Gastroesophageal sphincter (tissue), 4 donors: ENCODE measurements around the gene ATXN2L. TPM values are rescaled to one million over a fixed set of nuclear protein-coding genes. Genes with fewer than 3 reads are reported as not detected.
A peak's percentile ranks its signal among the peaks of the same experiment; 100 is the strongest.

Experiments
- ATAC-seq: fragments of 150-250 bp; one replicate; pipeline ENCODE4 v1.9.1; 2016; ENCODE audit warnings: mild to moderate bottlenecking, moderate library complexity
- H3K27ac ChIP-seq, 4 donors: fragments of 200-600 bp; sonication (generic) in 3 of 4; 1 replicate in 3 of 4; 2 replicates in 1 of 4; pipeline ENCODE4 v1.5.1; 2016 to 2019
- H3K27me3 ChIP-seq: fragments of 200-600 bp; sonication (generic); one replicate; pipeline ENCODE4 v1.5.1; 2019
- H3K36me3 ChIP-seq, 2 donors: fragments of 200-600 bp; sonication (generic); one replicate each; pipeline ENCODE4 v1.5.1; 2019; ENCODE audit warnings: control low read depth in 1 of 2
- H3K4me1 ChIP-seq, 3 donors: fragments of 200-600 bp; sonication (generic); 1 replicate in 2 of 3; 2 replicates in 1 of 3; pipeline ENCODE4 v1.5.1; 2016 to 2019; ENCODE audit warnings: control low read depth in 2 of 3
- H3K4me3 ChIP-seq, 2 donors: fragments of 200-600 bp; sonication (generic); one replicate each; pipeline ENCODE4 v1.5.1; 2019; ENCODE audit warnings: mild to moderate bottlenecking in 1 of 2, moderate library complexity in 1 of 2
- H3K9me3 ChIP-seq, 3 donors: fragments of 200-600 bp; sonication (generic); one replicate each; pipeline ENCODE4 v1.5.1; 2017 to 2019; ENCODE audit warnings: control low read depth in 2 of 3
- CTCF ChIP-seq, 4 experiments: fragments of 200-600 bp in 2 of 4; fragments of 450-650 bp in 2 of 4; sonication (generic) in 1 of 4; IDR thresholded peaks; one replicate each; pipeline ENCODE4 v1.5.1; 2017 to 2019; ENCODE audit warnings: antibody characterized with exemption in 4 of 4, mild to moderate bottlenecking in 2 of 4, moderate library complexity in 2 of 4
- EP300 ChIP-seq: sonication (generic); formaldehyde crosslinking; IDR thresholded peaks from one replicate; pipeline ENCODE4 v1.6.1; 2017; ENCODE audit warnings: antibody characterized with exemption, mild to moderate bottlenecking
- POLR2A ChIP-seq, 2 donors: fragments of 450-650 bp; IDR thresholded peaks; one replicate each; pipeline ENCODE4 v1.6.1; 2017; ENCODE audit warnings: antibody characterized with exemption in 2 of 2, mild to moderate bottlenecking in 2 of 2, moderate library complexity in 1 of 2
- POLR2AphosphoS5 ChIP-seq: sonication (generic); formaldehyde crosslinking; IDR thresholded peaks from one replicate; pipeline ENCODE4 v1.6.1; 2017; ENCODE audit warnings: antibody characterized with exemption
- WGBS, 2 donors: methylation state at CpG; one replicate each; pipeline ENCODE4 v1.1.5; 2018; ENCODE audit warnings: low coverage in 1 of 2; 5-methylcytosine and 5-hydroxymethylcytosine counted together
- total RNA-seq, 4 donors: library from RNA; depleted of rRNA; stranded (reverse); fragments of >200 nt; gene quantifications; one replicate each; pipeline ENCODE4 v1.1.0, GENCODE V29; 2016

ATXN2L gene
- total RNA-seq, 4 donors from 2014 or later, result 44.4 to 65.1 (median 56.9) TPM

DNA sequence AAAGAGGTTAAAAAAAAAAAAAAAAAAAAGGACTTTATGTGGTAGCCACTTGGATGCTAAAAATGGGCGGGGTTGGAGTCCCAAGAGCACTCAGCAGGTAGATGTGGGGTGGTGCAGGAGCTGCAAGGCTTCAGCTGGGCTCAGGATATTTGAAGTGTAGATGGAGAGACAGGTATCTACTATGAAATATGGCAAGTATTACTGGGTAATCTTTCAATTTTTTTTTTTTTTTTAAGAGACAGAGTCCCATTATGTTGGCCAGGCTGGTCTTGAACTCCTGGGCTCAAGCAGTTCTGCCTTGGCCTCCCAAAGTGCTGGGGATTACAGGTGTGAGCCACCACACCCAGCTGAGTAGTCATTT, 15.7 kb downstream of the ATXN2L start:
- H3K4me1 ChIP-seq, result peaks cover 0 to 12% (median 0%) of the 10 kb centered on the region in 3 donors
- TF ChIP-seq EP300 (no peak), POLR2A (IDR thresholded peaks at IDR 0.05) (no peak), CTCF (IDR thresholded peaks at IDR 0.05) (no peak), POLR2AphosphoS5 (no peak)
- H3K4me3 ChIP-seq, result no peak overlapping the region
- ATAC-seq, result no peak
- no peaks in the 10 kb centered on the region for H3K27me3 ChIP-seq
- H3K9me3 ChIP-seq, result no peaks in the 10 kb centered on the region
- H3K36me3 ChIP-seq, result peaks cover 3 to 69% of the 10 kb centered on the region in 2 donors
- H3K27ac ChIP-seq, result no peak overlapping the region
- 100% methylated on average over 1 of the region's 1 CpG for WGBS, 2 donors

GRCh38 chr16:28839004-28839639, 16.3 kb downstream of the ATXN2L start:
- Histone ChIP-seq H3K9me3 (no peaks in the 10 kb centered on the region), H3K27me3 (no peaks in the 10 kb centered on the region), H3K36me3 (peaks cover 3 to 69% of the 10 kb centered on the region in 2 donors), H3K27ac (peak overlapping the region in 1 of 4 donors; percentile 12), H3K4me1 (peaks cover 0 to 12% (median 0%) of the 10 kb centered on the region in 3 donors), H3K4me3 (no peak overlapping the region)
- ATAC-seq, result no peak
- 91 to 100% methylated on average over 4 to 9 of the region's 14 CpGs for WGBS, 2 donors
- no peak for TF ChIP-seq POLR2A (IDR thresholded peaks at IDR 0.05)
- TF ChIP-seq EP300, result no peak
- TF ChIP-seq POLR2AphosphoS5, result no peak
- no peak for TF ChIP-seq CTCF (IDR thresholded peaks at IDR 0.05)

GRCh38 chr16:28839899-28840298, 17.1 kb downstream of the ATXN2L start:
- H3K27me3 ChIP-seq, result no peaks in the 10 kb centered on the region
- H3K27ac ChIP-seq, result peak overlapping the region in 1 of 4 donors; percentile 12
- ATAC-seq, result no peak
- H3K4me3 ChIP-seq, result no peak overlapping the region
- no peaks in the 10 kb centered on the region for H3K9me3 ChIP-seq
- peaks cover 0 to 69% of the 10 kb centered on the region in 2 donors for H3K36me3 ChIP-seq
- TF ChIP-seq POLR2A (IDR thresholded peaks at IDR 0.05), result no peak
- WGBS, 2 donors, result 9 to 31% methylated on average over 1 of the region's 1 CpG
- peaks cover 0 to 20% (median 3%) of the 10 kb centered on the region in 3 donors for H3K4me1 ChIP-seq

- Histone ChIP-seq H3K27me3 (no peaks in the 10 kb centered on the region), H3K27ac (no peak overlapping the region), H3K4me3 (no peak overlapping the region), H3K36me3 (peaks cover 0 to 44% of the 10 kb centered on the region in 2 donors), H3K9me3 (no peaks in the 10 kb centered on the region), H3K4me1 (peaks cover 0 to 41% (median 17%) of the 10 kb centered on the region in 3 donors)
- no peak for ATAC-seq
- TF ChIP-seq POLR2AphosphoS5, result no peak
- no peak for TF ChIP-seq CTCF (IDR thresholded peaks at IDR 0.05)
- no peak for TF ChIP-seq EP300
- no peak for TF ChIP-seq POLR2A (IDR thresholded peaks at IDR 0.05)
- 87 to 94% methylated on average over 4 to 5 of the region's 7 CpGs for WGBS, 2 donors
Observed at GRCh38 chr16:28842696-28843095, 19.9 kb downstream of the ATXN2L start.

DNA sequence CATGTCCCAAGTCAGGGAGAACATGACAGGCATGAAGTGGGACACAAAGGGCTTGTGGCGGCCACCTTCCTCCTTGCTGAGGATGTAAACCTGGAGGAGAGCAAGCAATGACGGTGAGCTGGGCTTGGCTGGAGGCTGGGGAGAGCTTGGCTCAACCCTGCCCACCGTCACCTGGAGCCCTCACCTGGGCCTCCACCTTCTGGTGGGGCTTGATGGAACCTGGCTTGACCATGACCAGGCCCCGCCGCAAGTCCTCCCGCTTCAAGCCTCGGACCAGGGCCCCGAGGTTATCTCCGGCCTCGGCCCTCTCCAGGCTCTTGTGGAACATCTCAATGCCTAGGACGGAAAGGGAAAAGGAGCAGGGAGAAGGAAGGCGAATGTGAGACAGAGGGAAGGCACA, 21.0 kb downstream of the ATXN2L start:
- no peaks in the 10 kb centered on the region for H3K9me3 ChIP-seq
- no peaks in the 10 kb centered on the region for H3K27me3 ChIP-seq
- H3K4me1 ChIP-seq, result peaks cover 0 to 43% (median 17%) of the 10 kb centered on the region in 3 donors
- H3K4me3 ChIP-seq, result no peak overlapping the region
- TF ChIP-seq POLR2AphosphoS5 (no peak), CTCF (IDR thresholded peaks at IDR 0.05) (no peak), POLR2A (IDR thresholded peaks at IDR 0.05) (no peak), EP300 (no peak)
- peaks cover 0 to 40% of the 10 kb centered on the region in 2 donors for H3K36me3 ChIP-seq
- 90% methylated on average over 2 of the region's 12 CpGs; no CpG with 5 or more reads in 1 of the 2 donors for WGBS, 2 donors
- ATAC-seq, result no peak
- no peak overlapping the region for H3K27ac ChIP-seq
